ENCODE measurements around the gene ELMO2.

DNA sequence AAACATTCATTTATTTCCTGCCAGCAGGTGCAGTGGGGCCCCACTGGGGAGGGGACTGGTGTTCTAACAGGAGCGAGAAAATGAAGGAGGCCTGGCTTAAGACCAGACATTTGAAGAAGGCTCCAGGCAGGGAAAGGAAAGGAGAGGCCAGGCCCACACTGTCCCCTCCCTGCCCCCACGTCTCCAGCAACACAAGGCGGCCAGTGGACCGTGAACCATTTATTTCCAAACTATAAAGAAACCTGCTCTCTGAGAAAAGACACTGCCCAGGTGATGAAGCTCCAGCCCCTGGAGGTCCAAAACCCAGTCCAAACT, 56.7 kb downstream of the ELMO2 start:
- TF ChIP-seq, protein P1, sequence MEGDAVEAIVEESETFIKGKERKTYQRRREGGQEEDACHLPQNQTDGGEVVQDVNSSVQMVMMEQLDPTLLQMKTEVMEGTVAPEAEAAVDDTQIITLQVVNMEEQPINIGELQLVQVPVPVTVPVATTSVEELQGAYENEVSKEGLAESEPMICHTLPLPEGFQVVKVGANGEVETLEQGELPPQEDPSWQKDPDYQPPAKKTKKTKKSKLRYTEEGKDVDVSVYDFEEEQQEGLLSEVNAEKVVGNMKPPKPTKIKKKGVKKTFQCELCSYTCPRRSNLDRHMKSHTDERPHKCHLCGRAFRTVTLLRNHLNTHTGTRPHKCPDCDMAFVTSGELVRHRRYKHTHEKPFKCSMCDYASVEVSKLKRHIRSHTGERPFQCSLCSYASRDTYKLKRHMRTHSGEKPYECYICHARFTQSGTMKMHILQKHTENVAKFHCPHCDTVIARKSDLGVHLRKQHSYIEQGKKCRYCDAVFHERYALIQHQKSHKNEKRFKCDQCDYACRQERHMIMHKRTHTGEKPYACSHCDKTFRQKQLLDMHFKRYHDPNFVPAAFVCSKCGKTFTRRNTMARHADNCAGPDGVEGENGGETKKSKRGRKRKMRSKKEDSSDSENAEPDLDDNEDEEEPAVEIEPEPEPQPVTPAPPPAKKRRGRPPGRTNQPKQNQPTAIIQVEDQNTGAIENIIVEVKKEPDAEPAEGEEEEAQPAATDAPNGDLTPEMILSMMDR (IDR thresholded peaks at IDR 0.05; ENCODE audit: low read depth, low read length): no peak
- TF ChIP-seq, protein P2, sequence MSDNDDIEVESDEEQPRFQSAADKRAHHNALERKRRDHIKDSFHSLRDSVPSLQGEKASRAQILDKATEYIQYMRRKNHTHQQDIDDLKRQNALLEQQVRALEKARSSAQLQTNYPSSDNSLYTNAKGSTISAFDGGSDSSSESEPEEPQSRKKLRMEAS (IDR thresholded peaks at IDR 0.05; ENCODE audit: low read depth, low read length): no peak

All from NB4 (cell line).